NT2/D1 (cell line): ENCODE data around the gene ENTREP1.
A peak's percentile ranks its signal among the peaks of the same experiment; 100 is the strongest.
"Not testable (repeated sequence)": the region's sequence is repeated elsewhere in the genome, so short reads cannot be mapped to it uniquely, and the experiment has no call there.

Experiments
- DNase-seq: peaks from one replicate; pipeline ENCODE4 v3.0.0-alpha.2; 2011; ENCODE audit warnings: low read depth, low spot score
- H3K27me3 ChIP-seq: 2 replicates; pipeline ENCODE4 v1.6.0; 2011; ENCODE audit warnings: mild to moderate bottlenecking; ENCODE audit not compliant: insufficient read length, insufficient read depth
- H3K36me3 ChIP-seq: 2 replicates; pipeline ENCODE4 v1.6.1; 2011; ENCODE audit warnings: mild to moderate bottlenecking, low read length, mixed read lengths; ENCODE audit not compliant: insufficient read depth, insufficient read length
- H3K4me1 ChIP-seq: 2 replicates; pipeline ENCODE4 v1.5.1; 2011; ENCODE audit not compliant: insufficient read depth, insufficient read length
- H3K4me3 ChIP-seq: 2 replicates; pipeline ENCODE4 v1.5.1; 2011; ENCODE audit warnings: low read depth; ENCODE audit not compliant: insufficient read length
- H3K9ac ChIP-seq: 2 replicates; pipeline ENCODE4 v1.6.0; 2011; ENCODE audit warnings: low read depth; ENCODE audit not compliant: insufficient read length
- H3K9me3 ChIP-seq: 2 replicates; pipeline ENCODE4 v1.5.1; 2011; ENCODE audit warnings: mild to moderate bottlenecking, low read length; ENCODE audit not compliant: insufficient read depth
- SUZ12 ChIP-seq: IDR thresholded peaks from 2 replicates; pipeline ENCODE4 v1.6.1; 2011; ENCODE audit not compliant: insufficient read length, insufficient read depth; ENCODE audit errors: extremely low read depth
- YY1 ChIP-seq: IDR thresholded peaks from 2 replicates; pipeline ENCODE4 v1.6.1; 2011; ENCODE audit not compliant: insufficient read length, insufficient read depth
- ZNF274 ChIP-seq: IDR thresholded peaks from 2 replicates; pipeline ENCODE4 v1.6.1; 2011; ENCODE audit warnings: mild to moderate bottlenecking, low read depth, low read length

Gene ENTREP1

DNA sequence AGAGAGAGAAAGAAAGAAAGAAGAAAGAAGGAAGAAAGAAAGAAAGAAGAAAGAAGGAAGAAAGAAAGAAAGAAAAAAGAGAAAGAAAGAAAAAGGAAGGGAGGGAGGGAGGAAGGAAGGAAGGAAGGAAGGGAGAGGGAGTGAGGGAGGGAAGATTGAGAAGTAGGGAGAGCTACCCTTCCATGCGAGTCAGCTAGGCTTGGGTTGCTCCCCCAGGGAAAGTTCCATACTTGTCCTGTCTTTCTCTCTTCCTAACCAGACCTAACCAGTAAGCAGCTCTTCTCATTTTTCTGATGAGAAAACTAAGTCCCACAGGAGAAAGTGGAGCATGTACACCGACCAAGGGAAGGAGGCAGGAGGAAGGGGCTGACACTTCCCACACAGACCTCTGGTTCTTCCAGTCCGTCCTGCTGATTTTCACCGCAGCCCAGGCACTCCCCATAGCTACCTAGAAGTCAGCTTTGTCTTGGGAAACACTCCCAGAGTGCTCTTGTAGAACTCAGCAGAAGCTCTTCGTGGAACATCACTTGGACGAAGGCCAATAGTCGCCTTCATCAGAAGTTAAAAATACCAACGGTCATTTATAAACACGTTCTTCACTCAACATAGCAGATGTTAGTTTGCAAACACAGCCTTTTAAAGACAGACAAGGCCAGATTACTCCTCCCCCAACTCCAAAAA is 29.0 kb upstream of the ENTREP1 start:
- Histone ChIP-seq H3K9me3 (no peaks in the 10 kb centered on the region), H3K27me3 (no peaks in the 10 kb centered on the region), H3K9ac (no peak overlapping the region), H3K36me3 (no peaks in the 10 kb centered on the region), H3K4me1 (no peaks in the 10 kb centered on the region), H3K4me3 (no peak overlapping the region)
- TF ChIP-seq SUZ12 (no peak), ZNF274 (no peak), YY1 (no peak)
- no peak for DNase-seq

DNA sequence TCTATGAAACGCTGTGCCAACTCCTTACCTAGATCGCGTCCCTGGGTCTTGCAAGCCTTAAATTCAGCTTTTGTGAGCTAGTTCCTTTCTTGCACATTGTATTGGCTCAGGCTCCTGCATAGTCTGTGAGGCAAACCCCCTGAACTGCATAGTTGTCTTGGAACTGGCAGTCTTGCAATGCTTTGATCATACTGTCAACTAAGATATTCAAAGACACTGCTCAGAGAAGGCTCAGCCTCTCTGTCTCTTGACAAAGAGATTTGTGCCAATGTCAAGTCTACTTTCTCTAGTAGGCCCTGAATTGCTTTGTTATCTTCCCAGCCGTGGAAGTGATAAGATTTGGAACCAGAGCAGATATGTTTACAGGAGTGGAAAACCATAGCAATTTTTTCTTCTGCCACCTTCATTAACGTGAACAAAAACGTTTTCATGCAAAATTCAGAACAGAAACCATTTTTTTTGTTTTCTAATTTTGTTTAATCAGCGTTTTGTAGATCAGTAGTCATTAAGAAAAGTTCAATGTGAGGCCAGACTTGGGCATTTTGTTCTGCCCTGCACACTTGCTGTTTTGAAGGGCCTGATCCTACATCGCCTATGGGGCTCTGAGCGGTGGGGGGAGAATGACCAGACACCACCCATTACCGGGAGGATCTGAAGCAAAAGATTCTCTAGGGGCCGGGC is 27.6 kb upstream of the ENTREP1 start:
- H3K4me3 ChIP-seq: no peak overlapping the region
- no peaks in the 10 kb centered on the region for H3K36me3 ChIP-seq
- H3K4me1 ChIP-seq: no peaks in the 10 kb centered on the region
- TF ChIP-seq ZNF274: no peak
- TF ChIP-seq SUZ12: no peak
- no peak for TF ChIP-seq YY1
- H3K27me3 ChIP-seq: no peaks in the 10 kb centered on the region
- DNase-seq: no peak
- H3K9ac ChIP-seq: no peak overlapping the region
- no peaks in the 10 kb centered on the region for H3K9me3 ChIP-seq

DNA sequence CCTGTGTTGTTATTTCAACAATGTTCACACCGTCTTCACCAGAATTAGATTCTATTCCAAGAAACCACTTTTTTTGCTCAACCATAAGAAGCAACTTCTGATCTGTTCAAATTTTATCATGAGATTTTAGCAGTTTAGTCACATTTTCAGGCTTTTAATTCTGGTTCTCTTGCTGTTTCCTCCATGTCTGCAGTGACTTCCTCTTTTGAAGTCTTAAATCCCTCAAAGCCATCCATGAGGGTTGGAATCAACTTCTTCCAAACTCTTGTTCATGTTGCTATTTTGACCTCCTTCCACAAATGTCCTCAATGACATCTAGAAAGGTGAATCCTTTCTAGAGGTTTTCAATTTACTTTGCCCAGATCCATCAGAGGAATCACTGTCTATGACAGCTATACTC is 25.7 kb upstream of the ENTREP1 start:
- H3K4me3 ChIP-seq: no peak overlapping the region
- no peak for DNase-seq
- H3K9me3 ChIP-seq: 0 out of 2 replicates have a peak, but pooled peaks cover 1% of the 10 kb centered on the region
- H3K4me1 ChIP-seq: no peaks in the 10 kb centered on the region
- TF ChIP-seq YY1 (no peak), SUZ12 (no peak), ZNF274 (no peak)
- no peak overlapping the region for H3K9ac ChIP-seq
- no peaks in the 10 kb centered on the region for H3K36me3 ChIP-seq
- no peaks in the 10 kb centered on the region for H3K27me3 ChIP-seq

DNA sequence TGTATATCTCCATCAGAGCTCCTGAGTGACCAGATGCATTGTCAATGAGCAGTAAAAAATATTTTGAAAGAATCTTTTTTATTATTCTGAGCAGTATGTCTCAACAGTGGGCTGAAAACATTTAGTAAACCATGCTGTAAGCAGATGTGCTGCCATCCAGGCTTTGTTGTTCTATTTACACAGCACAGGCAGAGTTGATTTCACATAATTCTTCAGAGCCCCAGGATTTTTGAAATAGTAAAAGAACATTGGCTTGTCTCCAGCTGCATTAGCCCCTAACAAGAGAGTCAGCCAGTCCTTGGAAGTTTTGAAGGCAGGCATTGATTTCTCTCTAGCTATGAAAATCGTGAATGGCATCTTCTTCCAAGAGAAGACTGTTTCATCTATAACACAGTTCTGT is 25.2 kb upstream of the ENTREP1 start:
- no peak overlapping the region for H3K9ac ChIP-seq
- no peaks in the 10 kb centered on the region for H3K4me1 ChIP-seq
- no peak for DNase-seq
- H3K4me3 ChIP-seq: no peak overlapping the region
- H3K36me3 ChIP-seq: no peaks in the 10 kb centered on the region
- TF ChIP-seq SUZ12 (no peak), ZNF274 (no peak), YY1 (no peak)
- H3K27me3 ChIP-seq: no peaks in the 10 kb centered on the region
- 0 out of 2 replicates have a peak, but pooled peaks cover 6% of the 10 kb centered on the region for H3K9me3 ChIP-seq

DNA sequence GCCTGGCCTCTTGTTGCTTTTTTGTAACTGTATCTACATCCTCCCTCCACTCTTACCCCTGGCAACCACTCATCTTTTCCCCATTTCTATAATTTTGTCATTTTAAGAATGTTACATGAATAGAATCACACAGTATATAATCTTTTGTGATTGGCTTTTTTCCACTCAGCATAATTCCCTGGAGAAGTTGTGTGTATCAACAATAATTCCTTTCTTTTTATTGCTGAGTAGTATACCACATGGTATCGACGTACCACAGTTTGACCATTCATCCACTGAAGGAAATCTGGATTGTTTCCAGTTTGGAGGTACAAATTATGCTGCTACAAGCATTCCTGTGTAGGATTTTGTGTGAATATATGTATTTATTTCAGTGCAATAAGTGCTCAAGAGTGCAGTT is 21.7 kb upstream of the ENTREP1 start:
- no peak for DNase-seq
- Histone ChIP-seq H3K9ac (no peak overlapping the region), H3K4me3 (no peak overlapping the region), H3K27me3 (no peaks in the 10 kb centered on the region), H3K36me3 (no peaks in the 10 kb centered on the region), H3K9me3 (peaks cover 14% of the 10 kb centered on the region; the same call in 1 of the 2 replicates), H3K4me1 (peaks cover 4% of the 10 kb centered on the region)
- TF ChIP-seq SUZ12: no peak
- no peak for TF ChIP-seq YY1
- TF ChIP-seq ZNF274: no peak

DNA sequence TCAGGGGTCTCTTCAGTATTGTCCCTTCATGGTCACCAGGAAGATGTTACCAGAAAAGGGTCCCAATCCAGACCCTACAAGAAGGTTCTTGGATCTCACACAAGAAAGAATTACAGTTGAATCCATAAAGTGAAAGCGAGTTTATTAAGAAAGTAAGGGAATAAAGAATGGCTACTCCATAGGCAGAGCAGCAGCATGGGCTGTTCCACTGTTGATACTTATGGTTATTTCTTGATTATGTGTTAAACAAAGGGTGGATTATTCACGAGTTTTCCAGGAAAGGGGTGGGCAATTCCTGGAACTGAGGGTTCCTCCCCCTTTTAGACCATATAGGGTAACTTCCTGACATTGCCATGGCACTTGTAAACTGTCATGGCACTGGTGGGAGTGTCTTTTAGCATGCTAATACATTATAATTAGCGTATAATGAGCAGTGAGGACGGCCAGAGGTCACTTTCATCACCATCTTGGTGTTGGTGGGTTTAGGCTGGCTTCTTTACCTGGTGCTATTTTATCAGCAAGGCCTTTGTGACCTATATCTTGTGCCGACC is 18.0 kb upstream of the ENTREP1 start:
- H3K27me3 ChIP-seq, H3K4me1 ChIP-seq, H3K9ac ChIP-seq, H3K36me3 ChIP-seq, DNase-seq, H3K4me3 ChIP-seq: not testable (repeated sequence)
- H3K9me3 ChIP-seq: peaks cover 48% of the 10 kb centered on the region

DNA sequence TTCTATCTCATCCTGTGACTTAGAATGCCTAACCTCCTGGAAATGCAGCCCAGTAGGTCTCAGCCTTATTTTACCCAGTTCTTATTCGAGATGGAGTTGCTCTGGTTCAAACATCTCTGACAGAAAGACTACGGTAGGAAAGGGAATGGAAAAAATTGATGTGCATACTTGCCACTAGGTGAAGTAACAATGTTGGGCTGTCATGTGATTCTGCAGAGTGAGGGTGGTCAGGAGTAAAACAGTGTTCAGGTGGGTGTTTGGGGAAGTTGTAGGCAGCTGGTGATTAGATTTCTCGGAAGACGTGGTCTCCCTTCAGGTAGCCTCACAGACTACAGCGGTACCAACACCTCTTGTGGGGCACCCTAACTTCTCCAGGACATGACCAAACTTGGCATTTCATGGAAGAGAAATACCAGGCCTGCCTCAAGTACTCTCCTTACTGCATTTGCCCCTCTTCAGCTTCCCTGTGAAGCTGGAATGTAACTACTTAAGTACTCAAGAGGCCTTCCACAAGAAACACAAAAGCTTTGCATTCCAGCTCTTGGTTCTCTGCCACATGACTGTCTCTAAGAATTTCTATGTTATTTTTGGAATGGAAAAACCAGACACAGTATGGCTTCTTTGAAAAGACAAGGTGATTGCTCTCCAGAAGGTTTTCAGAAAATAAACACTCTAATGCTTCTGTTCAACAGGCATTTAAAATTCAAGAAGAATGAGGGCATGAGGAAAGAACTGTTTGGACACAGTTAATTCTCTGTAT is 17.4 kb upstream of the ENTREP1 start:
- Histone ChIP-seq H3K27me3 (no peaks in the 10 kb centered on the region), H3K9me3 (peaks cover 54% of the 10 kb centered on the region), H3K4me1 (peaks cover 7% of the 10 kb centered on the region), H3K36me3 (no peaks in the 10 kb centered on the region), H3K4me3 (no peak overlapping the region), H3K9ac (no peak overlapping the region)
- DNase-seq: peak; percentile 89
- TF ChIP-seq YY1 (no peak), SUZ12 (no peak), ZNF274 (no peak)
